HCT116 (cell line): Measurements from ENCODE around the gene CDKAL1. TPM values are rescaled to one million over a fixed set of nuclear protein-coding genes. Genes with fewer than 3 reads are reported as not detected.

Experiments
- ATAC-seq: fragments of 200-7000 bp; cut with Tn5 transposase; 2 replicates; pipeline ENCODE4 v1.9.1; 2020; ENCODE audit warnings: mild to moderate bottlenecking, moderate library complexity
- BruUV-seq: library from RNA; stranded (reverse); fragments of 400-500 nt; replicated peaks from 2 replicates; lab custom pipeline; 2021; lab: Mats Ljungman, UMichigan
- CTCF ChIA-PET: fragments of 300-600 bp; sonication (Branson Sonifier 250); formaldehyde crosslinking; loops from one replicate; lab custom pipeline; 2021; ENCODE audit warnings: antibody characterized with exemption; lab: Charles Lee
- POLR2A ChIA-PET: fragments of 300-600, 350-600 bp; sonication (Branson Sonifier 250); formaldehyde crosslinking; loops from one replicate; lab custom pipeline; 2021; ENCODE audit warnings: antibody characterized with exemption; lab: Charles Lee
- RAD21 ChIA-PET, 2 experiments: fragments of 300-600 bp; sonication (Branson Sonifier 250); formaldehyde crosslinking; loops; one replicate each; lab custom pipeline; 2023; ENCODE audit warnings: low total read pairs in 2 of 2; ENCODE audit not compliant: uncharacterized antibody in 2 of 2, unreplicated experiment in 2 of 2, low non-redundant PET in 1 of 2; lab: Charles Lee
- DNase-seq: peaks from one replicate; pipeline ENCODE4 v3.0.0-alpha.2; 2010; ENCODE audit warnings: low read depth, low spot score
- H2AFZ ChIP-seq: fragments of 200-600 bp; shearing (Covaris generic), sonication (generic); 2 replicates; pipeline ENCODE4 v1.6.1; 2017; ENCODE audit warnings: low read depth, mixed run types, mixed read lengths, antibody characterized with exemption, low read length; ENCODE audit not compliant: poor library complexity, severe bottlenecking
- H3K27ac ChIP-seq: 2 replicates; pipeline ENCODE4 v1.5.1; 2012; ENCODE audit warnings: low read depth, low read length
- H3K27me3 ChIP-seq: fragments of 200-600 bp; sonication (generic); 2 replicates; pipeline ENCODE4 v1.6.1; 2016; ENCODE audit warnings: mixed run types, low read length, mixed read lengths; ENCODE audit not compliant: insufficient read depth
- H3K36me3 ChIP-seq, 2 experiments: fragments of 200-500 bp in 1 of 2; fragments of 200-600 bp in 1 of 2; sonication (Bioruptor generic) in 1 of 2; sonication (generic) in 1 of 2; 2 replicates each; pipeline versions ENCODE4 v1.5.1 to v1.6.1; 2014 to 2016; ENCODE audit warnings: low read length in 2 of 2, inconsistent platforms in 1 of 2, mixed read lengths in 1 of 2, mixed run types in 1 of 2; ENCODE audit not compliant: insufficient read depth in 2 of 2, control insufficient read depth in 1 of 2
- H3K4me1 ChIP-seq, 2 experiments: fragments of 200-600 bp in 1 of 2; sonication (generic) in 1 of 2; 2 replicates each; pipeline versions ENCODE4 v1.5.1 to v1.6.1; 2012 to 2017; ENCODE audit warnings: low read length in 2 of 2, inconsistent platforms in 1 of 2, mild to moderate bottlenecking in 1 of 2, mixed read lengths in 1 of 2, mixed run types in 1 of 2, moderate library complexity in 1 of 2; ENCODE audit not compliant: insufficient read depth in 2 of 2, control insufficient read depth in 1 of 2
- H3K4me2 ChIP-seq: fragments of 200-600 bp; sonication (generic); 2 replicates; pipeline ENCODE4 v1.6.1; 2017; ENCODE audit warnings: mixed run types, low read length, mixed read lengths
- H3K4me3 ChIP-seq, 2 experiments: fragments of 200-600 bp in 1 of 2; sonication (generic) in 1 of 2; replicated peaks in 1 of 2; 2 replicates each; pipeline ENCODE4 v1.5.1; 2011 to 2016; ENCODE audit warnings: low read length in 2 of 2, control low read depth in 1 of 2, low read depth in 1 of 2, mild to moderate bottlenecking in 1 of 2, mixed read lengths in 1 of 2, mixed run types in 1 of 2
- H3K79me2 ChIP-seq: fragments of 200-600 bp; sonication (generic); 2 replicates; pipeline ENCODE4 v1.6.1; 2017; ENCODE audit warnings: mild to moderate bottlenecking, mixed run types, low read length, moderate library complexity, mixed read lengths; ENCODE audit not compliant: insufficient read depth
- H3K9ac ChIP-seq: fragments of 200-600 bp; sonication (generic); 2 replicates; pipeline ENCODE4 v1.6.1; 2016; ENCODE audit warnings: low read length, mixed read lengths
- H3K9me2 ChIP-seq: fragments of 200-600 bp; sonication (generic), shearing (Covaris generic); 2 replicates; pipeline ENCODE4 v1.6.1; 2017; ENCODE audit warnings: mixed run types, mild to moderate bottlenecking, moderate library complexity; ENCODE audit not compliant: insufficient read depth
- H3K9me3 ChIP-seq, 2 experiments: fragments of 200-500 bp in 1 of 2; fragments of 200-600 bp in 1 of 2; sonication (Bioruptor generic) in 1 of 2; sonication (generic) in 1 of 2; 2 replicates each; pipeline ENCODE4 v1.6.1; 2014 to 2017; ENCODE audit warnings: low read length in 2 of 2, mixed read lengths in 2 of 2, inconsistent platforms in 1 of 2, low read depth in 1 of 2, mild to moderate bottlenecking in 1 of 2, mixed run types in 1 of 2, moderate library complexity in 1 of 2; ENCODE audit not compliant: control insufficient read depth in 1 of 2, insufficient read depth in 1 of 2
- H4K20me1 ChIP-seq: fragments of 200-600 bp; sonication (generic), shearing (Covaris generic); 2 replicates; pipeline ENCODE4 v1.6.1; 2017; ENCODE audit warnings: mixed run types, mild to moderate bottlenecking, moderate library complexity; ENCODE audit not compliant: insufficient read depth
- CEBPB ChIP-seq: IDR thresholded peaks from 2 replicates; pipeline ENCODE4 v1.6.1; 2012; ENCODE audit warnings: low read depth
- EZH2phosphoT487 ChIP-seq: fragments of 200-600 bp; IDR thresholded peaks from 2 replicates; pipeline ENCODE4 v1.6.1; 2018; ENCODE audit warnings: antibody characterized with exemption, borderline replicate concordance
- FOSL1 ChIP-seq: IDR thresholded peaks from 2 replicates; pipeline ENCODE4 v1.6.1; 2012; ENCODE audit warnings: low read depth
- POLR2AphosphoS5 ChIP-seq: IDR thresholded peaks from 2 replicates; pipeline ENCODE4 v1.6.1; 2011; ENCODE audit warnings: mild to moderate bottlenecking, low read depth, low read length, moderate library complexity
- RAD21 ChIP-seq: IDR thresholded peaks from 2 replicates; pipeline ENCODE4 v1.6.1; 2012; ENCODE audit warnings: low read depth, mild to moderate bottlenecking
- SIN3A ChIP-seq: IDR thresholded peaks from 2 replicates; pipeline ENCODE4 v1.6.1; 2012; ENCODE audit warnings: low read depth
- SRF ChIP-seq: IDR thresholded peaks from 2 replicates; pipeline ENCODE4 v1.6.1; 2012; ENCODE audit warnings: low read depth
- TCF7L2 ChIP-seq: IDR thresholded peaks from 2 replicates; pipeline ENCODE4 v1.7.0; 2011; ENCODE audit warnings: borderline replicate concordance, inconsistent platforms; ENCODE audit not compliant: insufficient read depth, insufficient read length; ENCODE audit errors: extremely low read depth
- intact Hi-C: fragments of 100-400 bp; cut with micrococcal nuclease; formaldehyde crosslinking; loops from 2 replicates; pipeline ENCODE4 v1.10.0; 2022
- total RNA-seq: library from RNA; stranded (reverse); gene quantifications from one replicate; pipeline ENCODE4 v1.2.1, GENCODE V29; 2021; ENCODE audit not compliant: unreplicated experiment

CDKAL1 gene
- total RNA-seq, 1 experiment from 2014 or later = 14.9 TPM

DNA sequence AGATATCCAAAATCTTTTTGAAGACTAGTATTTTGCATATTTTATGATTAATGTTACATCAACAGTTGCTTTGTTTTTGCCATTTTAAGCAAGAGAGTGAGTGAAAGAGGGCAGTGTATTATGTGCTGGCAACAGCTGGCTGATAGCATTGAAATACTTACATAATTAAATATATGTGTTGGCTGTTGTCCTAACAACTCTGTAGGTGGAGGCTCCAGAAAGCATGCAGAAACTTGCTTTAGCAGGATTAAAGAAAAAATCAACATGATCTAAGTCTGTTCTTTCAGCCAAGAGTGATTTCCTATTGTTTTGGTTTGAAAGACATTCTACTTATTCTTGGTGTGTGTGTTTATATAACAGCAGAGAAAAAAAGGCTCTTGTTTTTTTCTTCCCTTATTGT lies 127.5 kb downstream of the CDKAL1 start:
- Histone ChIP-seq H3K79me2 (0 out of 2 replicates have a peak, but pooled peaks cover 6% of the 10 kb centered on the region), H3K4me3 (no peak overlapping the region), H3K27me3 (no peaks in the 10 kb centered on the region), H3K9me3 (no peaks in the 10 kb centered on the region), H3K4me1 (no peaks in the 10 kb centered on the region; a peak in 1 of 4 replicates), H3K36me3 (no peaks in the 10 kb centered on the region), H3K9ac (no peak overlapping the region), H2AFZ (no peak overlapping the region), H3K4me2 (no peak overlapping the region), H3K9me2 (no peaks in the 10 kb centered on the region), H4K20me1 (no peaks in the 10 kb centered on the region), H3K27ac (no peak overlapping the region)
- no TSS peak for BruUV-seq
- TF ChIP-seq CEBPB = no peak
- no peak for TF ChIP-seq SIN3A
- TF ChIP-seq SRF = no peak
- no peak for TF ChIP-seq FOSL1
- TF ChIP-seq TCF7L2 = no peak
- TF ChIP-seq POLR2AphosphoS5 = no peak
- CTCF ChIA-PET = no interaction called here
- DNase-seq = no peak
- POLR2A ChIA-PET = no interaction called here
- intact Hi-C loops = no loop called here
- RAD21 ChIA-PET = no interaction called here
- ATAC-seq = no peak

DNA sequence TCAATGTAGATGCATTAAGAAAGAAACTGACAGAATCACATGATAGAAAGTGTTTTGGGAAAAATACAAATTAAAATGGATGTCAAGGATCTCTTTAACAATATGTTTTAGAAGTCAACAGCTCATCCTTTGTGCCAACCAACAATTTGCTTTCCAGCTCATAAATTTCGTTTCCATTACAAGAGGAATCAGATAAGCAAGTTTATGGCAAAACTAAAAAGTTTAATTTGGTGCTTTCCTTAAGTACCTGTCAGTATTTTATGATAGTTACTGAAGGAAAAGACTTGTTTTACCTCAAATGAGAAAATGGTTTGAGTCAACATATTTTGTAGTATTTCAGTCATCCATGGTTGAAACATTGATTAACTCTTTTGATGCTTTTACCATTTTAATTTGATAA lies 130.0 kb downstream of the CDKAL1 start:
- no peak for TF ChIP-seq EZH2phosphoT487
- TF ChIP-seq TCF7L2 = no peak
- TF ChIP-seq RAD21 = no peak
- no peaks in the 10 kb centered on the region for H3K4me1 ChIP-seq
- no peak overlapping the region for H3K27ac ChIP-seq
- 0 out of 2 replicates have a peak, but pooled peaks cover 6% of the 10 kb centered on the region for H3K79me2 ChIP-seq
- no TSS peak for BruUV-seq
- no peaks in the 10 kb centered on the region for H4K20me1 ChIP-seq
- H3K4me2 ChIP-seq = no peak overlapping the region
- ChIA-PET RAD21 (no interaction called here), POLR2A (no interaction called here), CTCF (no interaction called here)
- H2AFZ ChIP-seq = no peak overlapping the region
- H3K9me3 ChIP-seq = no peaks in the 10 kb centered on the region
- H3K9me2 ChIP-seq = no peaks in the 10 kb centered on the region
- intact Hi-C loops = no loop called here
- H3K9ac ChIP-seq = no peak overlapping the region
- H3K36me3 ChIP-seq = no peaks in the 10 kb centered on the region
- no peak overlapping the region for H3K4me3 ChIP-seq
- no peak for DNase-seq
- ATAC-seq = no peak
- no peaks in the 10 kb centered on the region for H3K27me3 ChIP-seq
